GM12878 (cell line): Measurements from ENCODE around the gene CA14. TPM values are rescaled to one million over a fixed set of nuclear protein-coding genes. Genes with fewer than 3 reads are reported as not detected.

Experiments used
- ATAC-seq: fragments of 200-7000 bp; cut with Tn5 transposase; 3 replicates; pipeline ENCODE4 v1.9.1; 2020; ENCODE audit warnings: mild to moderate bottlenecking, moderate library complexity
- BruUV-seq: library from RNA; stranded (reverse); fragments of 400-500 nt; replicated peaks from 2 replicates; lab custom pipeline; 2021; lab: Mats Ljungman, UMichigan
- CTCF ChIA-PET: fragments of 300-600 bp; sonication (Branson Sonifier 250); formaldehyde crosslinking; extraction: SDS; loops from one replicate; lab custom pipeline; 2021; ENCODE audit warnings: inconsistent platforms; lab: Yijun Ruan, JAX
- POLR2A ChIA-PET: fragments of 350-600 bp; formaldehyde crosslinking; extraction: SDS; loops from one replicate; lab custom pipeline; 2021; ENCODE audit warnings: inconsistent platforms; lab: Charles Lee
- RAD21 ChIA-PET: fragments of 300-600 bp; sonication (Branson Sonifier 250); formaldehyde crosslinking; loops from one replicate; lab custom pipeline; 2023; ENCODE audit warnings: antibody characterized with exemption; ENCODE audit not compliant: unreplicated experiment; lab: Charles Lee
- SMC1A ChIA-PET: fragments of 300-600 bp; sonication (Branson Sonifier 250); formaldehyde crosslinking; loops from one replicate; lab custom pipeline; 2023; ENCODE audit not compliant: unreplicated experiment, uncharacterized antibody; lab: Charles Lee
- DNase-seq: peaks from one replicate; pipeline ENCODE4 v3.0.0-alpha.2; 2011; ENCODE audit warnings: low read depth, low spot score
- FAIRE-seq: peaks from 3 replicates; lab custom pipeline; 2011; peaks lifted over from hg19 to GRCh38; lab: Jason Lieb, UNC
- H2AFZ ChIP-seq: 2 replicates; pipeline ENCODE4 v1.6.0; 2011; ENCODE audit warnings: low read depth, low read length, control low read depth; ENCODE audit not compliant: control insufficient read depth
- H3K27ac ChIP-seq: 2 replicates; pipeline ENCODE4 v1.5.1; 2011; ENCODE audit warnings: control low read depth; ENCODE audit not compliant: control insufficient read depth, insufficient read depth
- H3K27me3 ChIP-seq, 2 experiments: replicated peaks in 1 of 2; 2 replicates each; pipeline versions ENCODE4 v1.6.0 to v1.6.1; 2011; ENCODE audit warnings: low read length in 1 of 2; ENCODE audit not compliant: control insufficient read depth in 2 of 2, insufficient read depth in 2 of 2
- H3K36me3 ChIP-seq, 2 experiments: 2 replicates each; pipeline ENCODE4 v1.5.1; 2011; ENCODE audit warnings: low read length in 1 of 2; ENCODE audit not compliant: control insufficient read depth in 2 of 2, insufficient read depth in 2 of 2
- H3K4me1 ChIP-seq: 2 replicates; pipeline ENCODE4 v1.6.1; 2011; ENCODE audit warnings: mild to moderate bottlenecking, low read length, moderate library complexity, mixed read lengths; ENCODE audit not compliant: control insufficient read depth, insufficient read depth
- H3K4me2 ChIP-seq: 2 replicates; pipeline ENCODE4 v1.6.0; 2011; ENCODE audit warnings: control low read depth; ENCODE audit not compliant: control insufficient read depth, insufficient read depth
- H3K4me3 ChIP-seq: fragments of 200-600 bp; sonication (generic); 2 replicates; pipeline ENCODE4 v1.5.1; 2016
- H3K79me2 ChIP-seq: 2 replicates; pipeline ENCODE4 v1.6.0; 2011; ENCODE audit warnings: low read length; ENCODE audit not compliant: control insufficient read depth, insufficient read depth
- H3K9ac ChIP-seq: 2 replicates; pipeline ENCODE4 v1.8.0; 2011; ENCODE audit warnings: low read length, control low read depth, mixed read lengths; ENCODE audit not compliant: control insufficient read depth, insufficient read depth
- H3K9me3 ChIP-seq: replicated peaks from 3 replicates; pipeline ENCODE4 v1.5.1; 2011; ENCODE audit warnings: mild to moderate bottlenecking, low read length; ENCODE audit not compliant: control insufficient read depth, insufficient read depth
- H4K20me1 ChIP-seq: 2 replicates; pipeline ENCODE4 v1.6.0; 2011; ENCODE audit not compliant: control insufficient read depth, insufficient read depth
- BMI1 ChIP-seq: fragments of 450-650 bp; IDR thresholded peaks from 2 replicates; pipeline ENCODE4 v1.6.1; 2016; ENCODE audit warnings: mild to moderate bottlenecking, moderate library complexity, borderline replicate concordance
- CBX3 ChIP-seq: fragments of 200-600 bp; sonication (generic); IDR thresholded peaks from 2 replicates; pipeline ENCODE4 v1.6.1; 2016; ENCODE audit warnings: low read depth, borderline replicate concordance
- E2F8 ChIP-seq: fragments of 450-650 bp; IDR thresholded peaks from 2 replicates; pipeline ENCODE4 v1.6.1; 2018; ENCODE audit warnings: mild to moderate bottlenecking, low read depth, moderate library complexity; ENCODE audit not compliant: partially characterized antibody
- EED ChIP-seq: sonication (generic); IDR thresholded peaks from 2 replicates; pipeline ENCODE4 v1.6.1; 2016; ENCODE audit warnings: antibody characterized with exemption, low read depth
- JUND ChIP-seq: IDR thresholded peaks from 2 replicates; pipeline ENCODE4 v1.6.1; 2012; ENCODE audit warnings: low read depth, mild to moderate bottlenecking, low read length, improper control_type of control experiment, moderate library complexity
- MEF2A ChIP-seq: IDR thresholded peaks from 2 replicates; pipeline ENCODE4 v1.6.1; 2011; ENCODE audit warnings: low read depth, mild to moderate bottlenecking, low read length, moderate library complexity; ENCODE audit not compliant: insufficient read depth
- MYC ChIP-seq: IDR thresholded peaks from 2 replicates; pipeline ENCODE4 v1.6.1; 2011; ENCODE audit warnings: mild to moderate bottlenecking, low read length, moderate library complexity, inconsistent platforms; ENCODE audit not compliant: insufficient read depth, insufficient replicate concordance, insufficient read length, severe bottlenecking
- POLR2A ChIP-seq: IDR thresholded peaks from 2 replicates; pipeline ENCODE4 v1.6.1; 2011; ENCODE audit warnings: low read depth, mild to moderate bottlenecking, low read length
- POLR2AphosphoS2 ChIP-seq: IDR thresholded peaks from 2 replicates; pipeline ENCODE4 v1.6.1; 2011; ENCODE audit warnings: low read depth, mild to moderate bottlenecking, low read length, improper control_type of control experiment, moderate library complexity
- RAD51 ChIP-seq: fragments of 450-650 bp; IDR thresholded peaks from 2 replicates; pipeline ENCODE4 v1.6.1; 2016; ENCODE audit warnings: moderate library complexity, mild to moderate bottlenecking, inconsistent platforms
- RBBP5 ChIP-seq: fragments of 200-600 bp; sonication (generic); conservative IDR thresholded peaks from 2 replicates; pipeline ENCODE4 v1.6.1; 2016
- TCF7 ChIP-seq: IDR thresholded peaks from 2 replicates; pipeline ENCODE4 v1.6.1; 2014; ENCODE audit warnings: antibody characterized with exemption, borderline replicate concordance
- ZBTB40 ChIP-seq: fragments of 450-650 bp; IDR thresholded peaks from 2 replicates; pipeline ENCODE4 v1.6.1; 2016; ENCODE audit warnings: mild to moderate bottlenecking, moderate library complexity, borderline replicate concordance
- WGBS: methylation state at CpG from one replicate; pipeline ENCODE4 v1.1.6; 2016; ENCODE audit warnings: low lambda C conversion rate; ENCODE audit not compliant: insufficient replicate concordance, insufficient coverage; ENCODE audit errors: missing lambda C conversion rate; 5-methylcytosine and 5-hydroxymethylcytosine counted together
- in situ Hi-C: fragments of 300-500 bp; cut with MboI; formaldehyde crosslinking; loops from 9 replicates; pipeline ENCODE4 v1.14.3; 2018; ENCODE audit warnings: mixed read lengths
- intact Hi-C: fragments of 100-400 bp; cut with micrococcal nuclease; formaldehyde crosslinking; loops from one replicate; pipeline ENCODE4 v1.14.2; 2022; ENCODE audit not compliant: unreplicated experiment
- polyA plus RNA-seq, 11 experiments: library from polyadenylated mRNA; depleted of rRNA in 4 of 11; unstranded in 6 of 11; stranded (reverse) in 5 of 11; fragments of >200 nt; fragmentation: Nextera tagmentation in 4 of 11; fragmentation: Illumina TruSeq in 1 of 11; extraction: Ambion mirVana in 4 of 11; extraction: Trizol in 1 of 11; gene quantifications; 1 replicate in 1 of 11; 2 replicates in 10 of 11; pipeline versions ENCODE4 v1.2.1 to v1.2.3, GENCODE V29; 2011 to 2016; ENCODE audit warnings: inconsistent platforms in 2 of 11, missing spikeins in 2 of 11, low read depth in 1 of 11
- total RNA-seq, 4 experiments: library from RNA; depleted of rRNA in 3 of 4; stranded (reverse); fragments of >200 nt in 3 of 4; fragmentation: Illumina TruSeq in 1 of 4; extraction: Trizol in 1 of 4; gene quantifications; 2 replicates each; pipeline versions ENCODE4 v1.2.1 to v1.2.3, GENCODE V29; 2013 to 2021

The CA14 gene
- total and polyA plus RNA-seq, 10 of the 15 experiments (the other 5 are each of a cell fraction or from before 2014, with no cell fraction given) = 0.11 to 0.35 (median 0.29) TPM; not detected in 6

GRCh38 chr1:150269451-150269850, 11.9 kb downstream of the CA14 start (continued):
- TF ChIP-seq ZBTB40 (no peak), RAD51 (no peak), CBX3 (no peak), TCF7 (no peak)

- Histone ChIP-seq H3K27me3 (no peaks in the 10 kb centered on the region), H3K36me3 (0 out of 4 replicates have a peak, but pooled peaks cover 0 to 2% of the 10 kb centered on the region in 2 experiments), H3K27ac (no peak overlapping the region), H4K20me1 (no peaks in the 10 kb centered on the region), H3K79me2 (peaks cover 26% of the 10 kb centered on the region), H3K9ac (no peak overlapping the region), H3K4me2 (no peak overlapping the region), H3K4me1 (peaks cover 13% of the 10 kb centered on the region), H2AFZ (no peak overlapping the region), H3K9me3 (no peaks in the 10 kb centered on the region), H3K4me3 (no peak overlapping the region)
- ChIA-PET SMC1A (interaction anchor here (1.3 to 2.4 kb wide), 2 partner anchors 10 to 15 kb away, joined by 5 to 6 read pairs; no protein-coding TSS in a partner anchor), CTCF (interaction anchor here (0.6 to 4.3 kb wide), 3 partner anchors 10 to 19 kb away, joined by 3 to 29 read pairs (median 14); partner anchors contain the start of gene CIART), RAD21 (no interaction called here), POLR2A (interaction anchor here (1.7 to 1.8 kb wide), 2 partner anchors 9 to 92 kb away, joined by 4 to 6 read pairs; partner anchors contain the start of gene RPRD2)
- ATAC-seq = no peak
- DNase-seq = no peak
- whole genome bisulfite sequencing = 95% methylated on average over 7 of the region's 7 CpGs
- FAIRE-seq = no peak
- no TSS peak for BruUV-seq
- intact Hi-C loops (loop anchor here (5.0 kb wide), 1 partner anchor 34 kb away; the partner anchor contains the start of gene ANP32E), in situ Hi-C loops (no loop called here)
- TF ChIP-seq RBBP5 (no peak), BMI1 (no peak), JUND (no peak), EED (no peak), POLR2AphosphoS2 (no peak), MEF2A (no peak), MYC (no peak), POLR2A (no peak), E2F8 (no peak)
Observed at GRCh38 chr1:150271291-150271959, 13.9 kb downstream of the CA14 start.
